ENCODE measurements around the gene ARL10. TPM values are rescaled to one million over a fixed set of nuclear protein-coding genes. Genes with fewer than 3 reads are reported as not detected.

The ARL10 gene
- total RNA-seq, 1 experiment from 2014 or later, result 9.6 TPM

- peaks cover 7 to 19% (median 11%) of the 10 kb centered on the region in 3 experiments; a peak in 6 of 7 replicates for H3K36me3 Mint-ChIP-seq (ENCODE audit: insufficient read depth in 1 of 3, low read depth in 3 of 3)
- H4K8ac ChIP-seq (replicated peaks; ENCODE audit: insufficient read length, low read depth, low read length), result no peak overlapping the region
Measured at GRCh38 chr5:176337913-176338312, 27.4 kb upstream of the ARL10 start.

More at GRCh38 chr5:176337913-176338312, 27.4 kb upstream of the ARL10 start:
- Histone ChIP-seq H3K79me1 (ENCODE audit: insufficient read depth, low read depth, low read length, poor library complexity, severe bottlenecking) (no peaks in the 10 kb centered on the region), H3T11ph (ENCODE audit: low read length) (no peak overlapping the region), H4K5ac (ENCODE audit: insufficient read length, low read depth, low read length) (no peak overlapping the region), H4K20me1 (ENCODE audit: control insufficient read depth, insufficient read depth, insufficient read length) (no peaks in the 10 kb centered on the region), H3K23ac (ENCODE audit: insufficient read length, low read depth, low read length) (no peak overlapping the region), H2AK5ac (ENCODE audit: insufficient read length, low read length) (no peak overlapping the region), H2BK12ac (ENCODE audit: insufficient read length, low read depth, low read length) (no peak overlapping the region), H3K4ac (ENCODE audit: low read depth, low read length) (no peak overlapping the region), H2BK120ac (ENCODE audit: low read depth, low read length, poor library complexity, severe bottlenecking) (no peak overlapping the region), H3K18ac (ENCODE audit: insufficient read length, low read depth, low read length) (no peak overlapping the region), H3K27ac (ENCODE audit: insufficient read length, low read depth, low read length) (no peak overlapping the region), H3K9ac (ENCODE audit: extremely low read depth, insufficient read length, low read length) (no peak overlapping the region), H3K4me1 (ENCODE audit: insufficient read depth, low read length) (no peaks in the 10 kb centered on the region), H2BK5ac (ENCODE audit: insufficient read length, low read length) (no peak overlapping the region), H3K4me2 (ENCODE audit: insufficient read depth, insufficient read length, low read length) (no peak overlapping the region), H2BK15ac (ENCODE audit: low read depth, low read length) (no peak overlapping the region), H3K23me2 (ENCODE audit: insufficient read length, low read depth, low read length, poor library complexity, severe bottlenecking) (no peaks in the 10 kb centered on the region), H4K91ac (ENCODE audit: insufficient read length, low read depth, low read length) (no peak overlapping the region), H3K27me3 (ENCODE audit: insufficient read depth, low read length) (no peaks in the 10 kb centered on the region; the same call in 1 of the 2 replicates), H3K9me3 (ENCODE audit: control insufficient read depth, low read depth, low read length) (no peaks in the 10 kb centered on the region), H2AFZ (ENCODE audit: low read length) (no peak overlapping the region), H3K79me2 (ENCODE audit: insufficient read depth, low read length) (no peaks in the 10 kb centered on the region), H3K56ac (ENCODE audit: insufficient read length, low read depth, low read length) (no peak overlapping the region), H3K14ac (ENCODE audit: insufficient read depth, low read length) (no peak overlapping the region), H2BK20ac (ENCODE audit: low read depth, low read length, poor library complexity, severe bottlenecking) (no peak overlapping the region)
- H3K27ac Mint-ChIP-seq, result no peak overlapping the region
- H3K4me1 Mint-ChIP-seq, result peaks cover 3 to 5% of the 10 kb centered on the region in 2 experiments; a peak in 3 of 4 replicates
- DNase-seq, result no peak
- no CpG with 5 or more reads among the region's 1 CpG for WGBS (ENCODE audit: extremely low coverage, insufficient read length, low lambda C conversion rate)
- no peak for TF ChIP-seq CTCF (conservative IDR thresholded peaks at IDR 0.05)
- no peaks in the 10 kb centered on the region for H3K27me3 Mint-ChIP-seq (ENCODE audit: low read depth)
- no peak overlapping the region for H3K4me3 Mint-ChIP-seq
- no peaks in the 10 kb centered on the region for H3K9me3 Mint-ChIP-seq

All from H9 (cell line).